ENCODE data around the gene CCT7.

DNA sequence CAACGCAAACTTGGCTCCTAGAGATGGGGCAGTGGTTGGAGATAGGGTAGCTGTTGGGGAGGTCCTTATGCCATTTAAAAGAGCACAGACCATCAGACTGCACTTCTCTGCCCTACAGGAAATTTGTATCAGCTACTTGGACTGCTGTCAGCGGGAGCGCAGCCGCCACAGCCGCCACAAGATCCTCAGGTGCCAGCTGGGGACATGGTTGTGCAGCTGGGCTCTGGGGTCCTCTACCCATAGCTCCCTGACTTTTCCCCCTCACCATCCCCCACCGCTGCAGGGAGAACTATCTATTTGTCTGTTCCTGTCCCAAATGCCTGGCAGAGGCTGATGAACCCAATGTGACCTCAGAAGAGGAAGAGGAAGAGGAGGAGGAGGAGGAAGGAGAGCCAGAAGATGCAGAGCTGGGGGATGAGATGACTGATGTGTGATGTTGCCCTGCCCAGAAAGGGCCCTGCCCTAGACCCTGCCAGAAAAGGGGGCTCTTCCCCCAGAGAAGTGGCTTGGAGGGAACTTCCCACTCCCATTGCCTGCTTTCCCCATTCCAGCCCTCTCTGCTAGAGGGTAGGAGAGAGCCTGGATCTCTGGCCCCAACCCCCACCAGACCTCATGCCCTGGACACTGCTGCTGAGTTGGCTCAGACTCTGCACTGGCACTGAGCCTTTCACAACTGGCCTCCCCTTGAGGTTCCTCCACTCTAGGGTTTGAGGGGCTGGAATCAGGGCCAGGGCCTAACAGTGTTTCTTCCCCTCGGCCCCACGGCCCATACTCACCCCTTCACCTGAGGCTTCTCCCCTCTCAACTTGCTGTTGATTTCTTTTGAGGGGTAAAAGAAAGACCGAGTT, 8.4 kb upstream of the CCT7 start:
- no peak for TF ChIP-seq EP300 (IDR thresholded peaks at IDR 0.05)
- TF ChIP-seq, protein P1, sequence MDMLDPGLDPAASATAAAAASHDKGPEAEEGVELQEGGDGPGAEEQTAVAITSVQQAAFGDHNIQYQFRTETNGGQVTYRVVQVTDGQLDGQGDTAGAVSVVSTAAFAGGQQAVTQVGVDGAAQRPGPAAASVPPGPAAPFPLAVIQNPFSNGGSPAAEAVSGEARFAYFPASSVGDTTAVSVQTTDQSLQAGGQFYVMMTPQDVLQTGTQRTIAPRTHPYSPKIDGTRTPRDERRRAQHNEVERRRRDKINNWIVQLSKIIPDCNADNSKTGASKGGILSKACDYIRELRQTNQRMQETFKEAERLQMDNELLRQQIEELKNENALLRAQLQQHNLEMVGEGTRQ (IDR thresholded peaks at IDR 0.05), result no peak
- TF ChIP-seq, protein P2, sequence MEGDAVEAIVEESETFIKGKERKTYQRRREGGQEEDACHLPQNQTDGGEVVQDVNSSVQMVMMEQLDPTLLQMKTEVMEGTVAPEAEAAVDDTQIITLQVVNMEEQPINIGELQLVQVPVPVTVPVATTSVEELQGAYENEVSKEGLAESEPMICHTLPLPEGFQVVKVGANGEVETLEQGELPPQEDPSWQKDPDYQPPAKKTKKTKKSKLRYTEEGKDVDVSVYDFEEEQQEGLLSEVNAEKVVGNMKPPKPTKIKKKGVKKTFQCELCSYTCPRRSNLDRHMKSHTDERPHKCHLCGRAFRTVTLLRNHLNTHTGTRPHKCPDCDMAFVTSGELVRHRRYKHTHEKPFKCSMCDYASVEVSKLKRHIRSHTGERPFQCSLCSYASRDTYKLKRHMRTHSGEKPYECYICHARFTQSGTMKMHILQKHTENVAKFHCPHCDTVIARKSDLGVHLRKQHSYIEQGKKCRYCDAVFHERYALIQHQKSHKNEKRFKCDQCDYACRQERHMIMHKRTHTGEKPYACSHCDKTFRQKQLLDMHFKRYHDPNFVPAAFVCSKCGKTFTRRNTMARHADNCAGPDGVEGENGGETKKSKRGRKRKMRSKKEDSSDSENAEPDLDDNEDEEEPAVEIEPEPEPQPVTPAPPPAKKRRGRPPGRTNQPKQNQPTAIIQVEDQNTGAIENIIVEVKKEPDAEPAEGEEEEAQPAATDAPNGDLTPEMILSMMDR (IDR thresholded peaks at IDR 0.05), result no peak
- TF ChIP-seq RARB (CRISPR knock-in tag; IDR thresholded peaks at IDR 0.05), result no peak
- no peak for TF ChIP-seq RCOR1 (IDR thresholded peaks at IDR 0.05; ENCODE audit: low read depth, low read length)
- TF ChIP-seq, protein P3, sequence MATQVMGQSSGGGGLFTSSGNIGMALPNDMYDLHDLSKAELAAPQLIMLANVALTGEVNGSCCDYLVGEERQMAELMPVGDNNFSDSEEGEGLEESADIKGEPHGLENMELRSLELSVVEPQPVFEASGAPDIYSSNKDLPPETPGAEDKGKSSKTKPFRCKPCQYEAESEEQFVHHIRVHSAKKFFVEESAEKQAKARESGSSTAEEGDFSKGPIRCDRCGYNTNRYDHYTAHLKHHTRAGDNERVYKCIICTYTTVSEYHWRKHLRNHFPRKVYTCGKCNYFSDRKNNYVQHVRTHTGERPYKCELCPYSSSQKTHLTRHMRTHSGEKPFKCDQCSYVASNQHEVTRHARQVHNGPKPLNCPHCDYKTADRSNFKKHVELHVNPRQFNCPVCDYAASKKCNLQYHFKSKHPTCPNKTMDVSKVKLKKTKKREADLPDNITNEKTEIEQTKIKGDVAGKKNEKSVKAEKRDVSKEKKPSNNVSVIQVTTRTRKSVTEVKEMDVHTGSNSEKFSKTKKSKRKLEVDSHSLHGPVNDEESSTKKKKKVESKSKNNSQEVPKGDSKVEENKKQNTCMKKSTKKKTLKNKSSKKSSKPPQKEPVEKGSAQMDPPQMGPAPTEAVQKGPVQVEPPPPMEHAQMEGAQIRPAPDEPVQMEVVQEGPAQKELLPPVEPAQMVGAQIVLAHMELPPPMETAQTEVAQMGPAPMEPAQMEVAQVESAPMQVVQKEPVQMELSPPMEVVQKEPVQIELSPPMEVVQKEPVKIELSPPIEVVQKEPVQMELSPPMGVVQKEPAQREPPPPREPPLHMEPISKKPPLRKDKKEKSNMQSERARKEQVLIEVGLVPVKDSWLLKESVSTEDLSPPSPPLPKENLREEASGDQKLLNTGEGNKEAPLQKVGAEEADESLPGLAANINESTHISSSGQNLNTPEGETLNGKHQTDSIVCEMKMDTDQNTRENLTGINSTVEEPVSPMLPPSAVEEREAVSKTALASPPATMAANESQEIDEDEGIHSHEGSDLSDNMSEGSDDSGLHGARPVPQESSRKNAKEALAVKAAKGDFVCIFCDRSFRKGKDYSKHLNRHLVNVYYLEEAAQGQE (IDR thresholded peaks at IDR 0.05), result no peak
